KMS-11 (cell line): ENCODE results near the gene TAS2R60.
A peak's percentile ranks its signal among the peaks of the same experiment; 100 is the strongest.

Experiments
- H2AFZ ChIP-seq: fragments of 200-600 bp; sonication (generic); 2 replicates; pipeline ENCODE4 v1.6.1; 2016; ENCODE audit warnings: antibody characterized with exemption, mixed run types, low read depth
- H3K27ac ChIP-seq: fragments of 200-600 bp; sonication (generic); 2 replicates; pipeline ENCODE4 v1.6.1; 2016; ENCODE audit warnings: mild to moderate bottlenecking, mixed run types
- H3K27me3 ChIP-seq: fragments of 200-600 bp; sonication (generic); 2 replicates; pipeline ENCODE4 v1.6.1; 2017; ENCODE audit warnings: mild to moderate bottlenecking, low read depth, mixed run types, moderate library complexity; ENCODE audit not compliant: insufficient read depth
- H3K36me3 ChIP-seq: fragments of 200-600 bp; sonication (generic); 2 replicates; pipeline ENCODE4 v1.6.1; 2017; ENCODE audit warnings: mild to moderate bottlenecking, mixed run types; ENCODE audit not compliant: insufficient read depth
- H3K4me1 ChIP-seq: fragments of 200-600 bp; sonication (generic); 2 replicates; pipeline ENCODE4 v1.6.1; 2016; ENCODE audit warnings: mild to moderate bottlenecking, low read depth, mixed run types; ENCODE audit not compliant: poor library complexity, severe bottlenecking
- H3K4me2 ChIP-seq: fragments of 200-600 bp; sonication (generic); 2 replicates; pipeline ENCODE4 v1.7.0; 2016; ENCODE audit warnings: mild to moderate bottlenecking, mixed run types
- H3K4me3 ChIP-seq: fragments of 200-600 bp; sonication (generic); IDR thresholded peaks from 2 replicates; pipeline ENCODE4 v1.6.1; 2017; ENCODE audit warnings: low read depth, low read length, mixed read lengths; ENCODE audit not compliant: insufficient read depth
- H3K79me2 ChIP-seq: fragments of 200-600 bp; sonication (generic); 2 replicates; pipeline ENCODE4 v1.6.1; 2016; ENCODE audit warnings: low read depth, mixed run types; ENCODE audit not compliant: insufficient read depth
- H3K9ac ChIP-seq: fragments of 200-600 bp; sonication (generic); 2 replicates; pipeline ENCODE4 v1.6.1; 2016; ENCODE audit warnings: mild to moderate bottlenecking, mixed run types
- H4K20me1 ChIP-seq: fragments of 200-600 bp; sonication (generic); 2 replicates; pipeline ENCODE4 v1.6.1; 2016; ENCODE audit warnings: mild to moderate bottlenecking, mixed run types; ENCODE audit not compliant: insufficient read depth
- TF ChIP-seq, protein P1 (sequence below): fragments of 200-600 bp; sonication (generic); conservative IDR thresholded peaks from 2 replicates; pipeline ENCODE4 v1.6.1; 2017; ENCODE audit warnings: low read depth, mild to moderate bottlenecking, antibody characterized with exemption, low read length, moderate library complexity, mixed read lengths

Gene TAS2R60

DNA sequence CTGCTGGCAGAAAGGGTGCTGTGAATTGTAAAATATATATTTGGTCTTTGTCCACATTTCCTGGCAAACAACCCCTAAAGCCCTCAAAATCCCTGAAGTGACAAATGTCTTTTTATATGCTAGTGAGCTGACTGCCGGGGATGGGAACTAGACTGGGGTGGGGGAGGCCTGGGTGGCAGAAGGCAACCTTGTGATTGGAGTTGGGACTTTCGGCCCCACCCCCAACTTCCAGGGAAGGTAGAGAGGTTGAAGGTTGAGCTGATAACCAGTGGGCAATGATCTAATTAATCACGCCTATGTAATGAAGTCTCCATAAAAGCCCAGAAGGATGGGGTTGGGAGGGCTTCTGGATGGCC is 37.3 kb upstream of the TAS2R60 start:
- H3K79me2 ChIP-seq = no peaks in the 10 kb centered on the region

DNA sequence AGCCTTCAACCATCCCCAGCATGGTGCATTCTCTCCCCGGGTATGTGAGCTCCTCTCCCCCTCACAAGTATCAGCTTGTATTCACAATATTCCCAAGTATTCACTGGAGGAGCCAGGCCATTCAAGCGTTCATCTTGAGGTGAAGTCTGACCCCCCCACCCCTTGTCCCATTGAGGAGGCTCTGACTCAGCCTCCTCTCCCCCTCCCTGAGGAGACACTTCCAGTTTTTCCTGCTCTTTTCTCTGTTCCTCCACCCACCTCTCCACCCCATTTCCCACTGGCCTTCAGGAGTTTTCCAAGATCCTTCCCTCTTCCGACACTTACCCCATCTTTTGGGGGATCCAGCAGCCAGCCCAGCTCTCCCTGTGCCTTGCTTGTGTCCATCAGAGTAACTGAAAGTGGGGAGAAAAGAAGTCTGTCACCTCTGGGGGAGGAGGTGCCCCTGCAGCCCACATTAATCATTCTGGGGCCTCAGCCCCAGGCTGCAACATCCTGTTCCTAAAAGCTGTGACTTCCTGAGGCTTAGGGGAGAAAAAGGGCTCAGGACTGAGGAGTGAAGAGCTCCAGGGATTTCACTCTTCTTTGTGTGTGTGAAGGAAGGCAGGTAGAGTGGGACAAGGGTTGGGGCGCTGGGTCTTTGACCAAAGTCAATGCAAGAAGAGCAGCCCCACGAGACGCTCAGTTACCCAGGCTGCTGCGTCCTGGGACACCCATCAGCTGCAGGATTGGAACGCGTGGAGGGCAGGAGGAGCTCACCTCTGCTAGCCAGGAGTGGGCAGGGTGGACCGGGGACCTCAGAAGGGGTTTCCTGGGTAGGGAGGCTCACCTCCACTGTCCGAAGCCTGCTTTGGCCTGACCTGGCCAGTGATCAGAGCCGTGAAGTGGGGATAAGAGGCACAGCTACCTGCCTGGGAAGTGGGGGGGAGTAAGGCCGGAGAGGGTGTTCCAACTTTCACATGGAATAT is 35.7 kb upstream of the TAS2R60 start:
- Histone ChIP-seq H3K4me3 (no peak overlapping the region), H3K4me1 (no peaks in the 10 kb centered on the region), H3K79me2 (no peaks in the 10 kb centered on the region), H3K36me3 (no peaks in the 10 kb centered on the region), H2AFZ (no peak overlapping the region), H4K20me1 (no peaks in the 10 kb centered on the region), H3K9ac (no peak overlapping the region), H3K4me2 (no peak overlapping the region), H3K27ac (no peak overlapping the region), H3K27me3 (no peaks in the 10 kb centered on the region)
- TF ChIP-seq, protein P1, sequence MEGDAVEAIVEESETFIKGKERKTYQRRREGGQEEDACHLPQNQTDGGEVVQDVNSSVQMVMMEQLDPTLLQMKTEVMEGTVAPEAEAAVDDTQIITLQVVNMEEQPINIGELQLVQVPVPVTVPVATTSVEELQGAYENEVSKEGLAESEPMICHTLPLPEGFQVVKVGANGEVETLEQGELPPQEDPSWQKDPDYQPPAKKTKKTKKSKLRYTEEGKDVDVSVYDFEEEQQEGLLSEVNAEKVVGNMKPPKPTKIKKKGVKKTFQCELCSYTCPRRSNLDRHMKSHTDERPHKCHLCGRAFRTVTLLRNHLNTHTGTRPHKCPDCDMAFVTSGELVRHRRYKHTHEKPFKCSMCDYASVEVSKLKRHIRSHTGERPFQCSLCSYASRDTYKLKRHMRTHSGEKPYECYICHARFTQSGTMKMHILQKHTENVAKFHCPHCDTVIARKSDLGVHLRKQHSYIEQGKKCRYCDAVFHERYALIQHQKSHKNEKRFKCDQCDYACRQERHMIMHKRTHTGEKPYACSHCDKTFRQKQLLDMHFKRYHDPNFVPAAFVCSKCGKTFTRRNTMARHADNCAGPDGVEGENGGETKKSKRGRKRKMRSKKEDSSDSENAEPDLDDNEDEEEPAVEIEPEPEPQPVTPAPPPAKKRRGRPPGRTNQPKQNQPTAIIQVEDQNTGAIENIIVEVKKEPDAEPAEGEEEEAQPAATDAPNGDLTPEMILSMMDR = no peak

More for the DNA sequence above, 37.3 kb upstream of the TAS2R60 start:
- H3K27ac ChIP-seq = no peak overlapping the region
- no peak overlapping the region for H3K4me3 ChIP-seq
- H3K4me1 ChIP-seq = no peaks in the 10 kb centered on the region
- no peak overlapping the region for H3K9ac ChIP-seq
- no peak overlapping the region for H2AFZ ChIP-seq
- H4K20me1 ChIP-seq = no peaks in the 10 kb centered on the region
- no peaks in the 10 kb centered on the region for H3K36me3 ChIP-seq
- TF ChIP-seq, protein P1 = no peak
- H3K4me2 ChIP-seq = no peak overlapping the region
- H3K27me3 ChIP-seq = no peaks in the 10 kb centered on the region

DNA sequence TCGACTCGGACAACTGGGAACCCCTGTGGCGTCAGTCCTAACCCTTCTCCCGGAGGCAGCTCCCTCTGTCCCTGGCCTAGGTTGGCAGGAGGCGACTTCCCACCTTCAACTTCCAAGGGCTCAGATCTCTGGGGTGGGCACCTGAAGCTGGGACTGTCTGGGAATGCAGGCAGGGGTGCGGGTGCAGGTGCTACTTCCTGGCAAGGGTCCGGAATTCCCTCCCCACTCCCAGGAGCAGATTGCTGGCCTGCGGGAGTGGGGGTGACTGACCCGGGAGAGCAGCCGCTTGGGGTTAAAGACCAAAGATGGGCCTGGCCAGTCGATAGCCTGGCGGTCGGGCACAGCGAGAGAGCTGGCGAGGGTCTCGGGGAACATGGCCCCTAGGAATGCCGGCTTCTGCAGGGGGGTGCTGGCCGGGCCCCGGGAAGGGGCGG is 35.0 kb upstream of the TAS2R60 start:
- H3K79me2 ChIP-seq = no peaks in the 10 kb centered on the region
- no peak overlapping the region for H2AFZ ChIP-seq
- TF ChIP-seq, protein P1 = no peak
- no peak overlapping the region for H3K4me3 ChIP-seq
- H3K36me3 ChIP-seq = no peaks in the 10 kb centered on the region
- H3K4me1 ChIP-seq = no peaks in the 10 kb centered on the region
- H4K20me1 ChIP-seq = no peaks in the 10 kb centered on the region
- no peak overlapping the region for H3K4me2 ChIP-seq
- no peak overlapping the region for H3K27ac ChIP-seq
- H3K9ac ChIP-seq = no peak overlapping the region
- no peaks in the 10 kb centered on the region for H3K27me3 ChIP-seq

- no peaks in the 10 kb centered on the region for H3K36me3 ChIP-seq
- H2AFZ ChIP-seq = peak within 1 kb of the TSS; percentile 18; the same call in 1 of the 2 replicates
- no peak within 1 kb of the TSS for H3K27ac ChIP-seq
- no peaks in the 10 kb centered on the region for H3K27me3 ChIP-seq
- TF ChIP-seq, protein P1 = peak; percentile 47; the same call in 1 of the 2 replicates
- no peak within 1 kb of the TSS for H3K9ac ChIP-seq
- no peak within 1 kb of the TSS for H3K4me3 ChIP-seq
- H4K20me1 ChIP-seq = no peaks in the 10 kb centered on the region
- H3K4me2 ChIP-seq = peak within 1 kb of the TSS; percentile 71
- H3K4me1 ChIP-seq = no peaks in the 10 kb centered on the region
- no peaks in the 10 kb centered on the region for H3K79me2 ChIP-seq
Measured at GRCh38 chr7:143408686-143409561, 34.3 kb upstream of the TAS2R60 start, which contains the start of gene EPHA1. TSS of gene EPHA1 (minus strand) at chr7:143408856. CDS start at chr7:143408805, 51 bp downstream.
